Panc1 (cell line): Measurements from ENCODE around the gene INPP5E. TPM values are rescaled to one million over a fixed set of nuclear protein-coding genes. Genes with fewer than 3 reads are reported as not detected.

Experiments
- ATAC-seq: fragments of 200-7000 bp; cut with Tn5 transposase; 2 replicates; pipeline ENCODE4 v1.9.1; 2020; ENCODE audit warnings: mild to moderate bottlenecking, moderate library complexity
- BruUV-seq: library from RNA; stranded (reverse); fragments of 400-500 nt; replicated peaks from 2 replicates; lab custom pipeline; 2021; lab: Mats Ljungman, UMichigan
- CTCF ChIA-PET: fragments of 300-600 bp; sonication (Branson Sonifier 250); formaldehyde crosslinking; loops from one replicate; lab custom pipeline; 2022; ENCODE audit warnings: antibody characterized with exemption; lab: Charles Lee
- POLR2A ChIA-PET: fragments of 300-600 bp; sonication (Branson Sonifier 250); formaldehyde crosslinking; loops from one replicate; lab custom pipeline; 2022; ENCODE audit warnings: antibody characterized with exemption; lab: Charles Lee
- DNase-seq: peaks from one replicate; pipeline ENCODE4 v3.0.0-alpha.2; 2010; ENCODE audit warnings: low read depth, low spot score
- H3K27ac ChIP-seq: 2 replicates; pipeline ENCODE4 v1.5.1; 2011; ENCODE audit warnings: mild to moderate bottlenecking, low read length, inconsistent platforms
- H3K27me3 ChIP-seq: fragments of 200-500 bp; sonication (Bioruptor generic); 2 replicates; pipeline ENCODE4 v1.6.0; 2014; ENCODE audit warnings: low read length, inconsistent platforms; ENCODE audit not compliant: control insufficient read depth, insufficient read depth
- H3K36me3 ChIP-seq: fragments of 200-500 bp; sonication (Bioruptor generic); 2 replicates; pipeline ENCODE4 v1.5.1; 2014; ENCODE audit warnings: inconsistent platforms, mild to moderate bottlenecking, low read length, moderate library complexity; ENCODE audit not compliant: control insufficient read depth, insufficient read depth
- H3K4me1 ChIP-seq: 2 replicates; pipeline ENCODE4 v1.5.1; 2011; ENCODE audit warnings: inconsistent platforms, mild to moderate bottlenecking, low read length, moderate library complexity; ENCODE audit not compliant: control insufficient read depth, insufficient read depth
- H3K4me3 ChIP-seq, 2 experiments: 2 replicates each; pipeline ENCODE4 v1.5.1; 2011 to 2012; ENCODE audit warnings: low read depth in 2 of 2, low read length in 2 of 2, mild to moderate bottlenecking in 2 of 2, inconsistent platforms in 1 of 2, moderate library complexity in 1 of 2
- H3K9me3 ChIP-seq: fragments of 200-500 bp; sonication (Bioruptor generic); 2 replicates; pipeline ENCODE4 v1.5.1; 2014; ENCODE audit warnings: low read depth, mild to moderate bottlenecking, inconsistent platforms, low read length, moderate library complexity; ENCODE audit not compliant: control insufficient read depth, insufficient read depth
- POLR2AphosphoS5 ChIP-seq: IDR thresholded peaks from 2 replicates; pipeline ENCODE4 v1.6.1; 2012; ENCODE audit warnings: mild to moderate bottlenecking, low read depth, low read length, moderate library complexity
- SIN3A ChIP-seq: IDR thresholded peaks from 2 replicates; pipeline ENCODE4 v1.6.1; 2012; ENCODE audit warnings: low read depth, mild to moderate bottlenecking, low read length, moderate library complexity, borderline replicate concordance; ENCODE audit not compliant: insufficient read depth
- TCF7L2 ChIP-seq: IDR thresholded peaks from 2 replicates; pipeline ENCODE4 v1.6.1; 2011; ENCODE audit warnings: mild to moderate bottlenecking, low read depth, low read length, inconsistent platforms
- in situ Hi-C: cut with HindIII; loops from 2 replicates; pipeline ENCODE4 v1.10.0; 2016; ENCODE audit warnings: low sequenced_read_pairs, low pct_unique_long_range_greater_than_20kb
- intact Hi-C: fragments of 100-400 bp; cut with micrococcal nuclease; formaldehyde crosslinking; loops from one replicate; pipeline ENCODE4 v1.10.0; 2022; ENCODE audit not compliant: unreplicated experiment
- total RNA-seq: library from RNA; stranded (reverse); gene quantifications from one replicate; pipeline ENCODE4 v1.2.1, GENCODE V29; 2021; ENCODE audit not compliant: unreplicated experiment
- TF ChIP-seq, protein P1 (sequence below): fragments of 450-650 bp; IDR thresholded peaks from 2 replicates; pipeline ENCODE4 v1.5.1; 2017; ENCODE audit warnings: mild to moderate bottlenecking
- TF ChIP-seq, protein P2 (sequence below), 2 experiments: IDR thresholded peaks; 2 replicates each; pipeline ENCODE4 v1.6.1; 2011 to 2012; ENCODE audit warnings: low read depth in 2 of 2, control low read depth in 1 of 2, low read length in 1 of 2, mild to moderate bottlenecking in 1 of 2, moderate library complexity in 1 of 2; ENCODE audit not compliant: insufficient read depth in 1 of 2

Gene INPP5E
- total RNA-seq, 1 experiment from 2014 or later = 14.1 TPM

DNA sequence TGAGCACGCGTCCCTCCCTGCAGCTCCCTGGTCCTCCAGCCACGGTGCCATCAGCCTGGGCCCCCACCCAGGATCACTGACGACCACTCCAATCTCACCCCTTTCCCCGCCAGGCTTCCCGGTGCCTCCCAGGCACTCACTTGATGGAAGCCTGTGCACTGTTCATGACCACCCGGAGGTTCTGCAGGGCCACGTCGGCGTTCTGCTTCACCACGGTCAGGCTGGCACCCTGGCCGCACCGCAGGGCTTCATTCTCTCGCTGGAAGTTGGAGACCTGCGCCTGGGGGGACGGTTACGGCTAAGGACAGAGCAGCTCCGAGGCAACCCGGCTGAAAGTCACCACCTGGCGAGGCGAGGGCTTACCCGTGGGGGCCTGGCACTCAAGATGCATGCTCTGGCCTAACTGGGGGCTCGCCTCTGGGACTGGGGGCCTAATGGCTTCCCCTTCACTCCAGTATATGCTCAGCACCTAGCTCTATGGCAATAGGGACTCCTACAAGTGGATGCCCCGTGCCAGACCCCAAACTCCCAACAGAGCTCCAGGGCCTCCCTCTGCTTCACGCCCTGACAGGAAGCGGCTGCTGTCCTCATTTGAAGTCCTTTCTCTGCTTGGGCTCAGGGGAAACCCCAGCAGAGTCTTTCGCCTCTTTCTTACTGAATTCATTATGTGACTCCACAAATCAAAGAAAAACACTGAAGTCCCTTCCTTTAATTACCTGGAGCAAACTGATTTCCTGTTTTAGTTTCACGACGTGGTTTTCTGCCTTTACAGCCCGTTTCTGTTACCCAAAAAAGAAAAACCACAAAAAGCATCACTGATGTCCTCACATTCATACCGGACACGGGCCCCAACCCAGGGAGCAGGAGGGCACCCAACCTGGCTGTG, 35.5 kb downstream of the INPP5E start:
- peaks cover 4% of the 10 kb centered on the region; the same call in 1 of the 2 replicates for H3K4me1 ChIP-seq
- no peaks in the 10 kb centered on the region for H3K27me3 ChIP-seq
- no TSS peak for BruUV-seq
- no peaks in the 10 kb centered on the region for H3K9me3 ChIP-seq
- TF ChIP-seq POLR2AphosphoS5 (no peak), TCF7L2 (no peak), SIN3A (no peak)
- TF ChIP-seq, protein P1, sequence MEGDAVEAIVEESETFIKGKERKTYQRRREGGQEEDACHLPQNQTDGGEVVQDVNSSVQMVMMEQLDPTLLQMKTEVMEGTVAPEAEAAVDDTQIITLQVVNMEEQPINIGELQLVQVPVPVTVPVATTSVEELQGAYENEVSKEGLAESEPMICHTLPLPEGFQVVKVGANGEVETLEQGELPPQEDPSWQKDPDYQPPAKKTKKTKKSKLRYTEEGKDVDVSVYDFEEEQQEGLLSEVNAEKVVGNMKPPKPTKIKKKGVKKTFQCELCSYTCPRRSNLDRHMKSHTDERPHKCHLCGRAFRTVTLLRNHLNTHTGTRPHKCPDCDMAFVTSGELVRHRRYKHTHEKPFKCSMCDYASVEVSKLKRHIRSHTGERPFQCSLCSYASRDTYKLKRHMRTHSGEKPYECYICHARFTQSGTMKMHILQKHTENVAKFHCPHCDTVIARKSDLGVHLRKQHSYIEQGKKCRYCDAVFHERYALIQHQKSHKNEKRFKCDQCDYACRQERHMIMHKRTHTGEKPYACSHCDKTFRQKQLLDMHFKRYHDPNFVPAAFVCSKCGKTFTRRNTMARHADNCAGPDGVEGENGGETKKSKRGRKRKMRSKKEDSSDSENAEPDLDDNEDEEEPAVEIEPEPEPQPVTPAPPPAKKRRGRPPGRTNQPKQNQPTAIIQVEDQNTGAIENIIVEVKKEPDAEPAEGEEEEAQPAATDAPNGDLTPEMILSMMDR = no peak
- TF ChIP-seq, protein P2, sequence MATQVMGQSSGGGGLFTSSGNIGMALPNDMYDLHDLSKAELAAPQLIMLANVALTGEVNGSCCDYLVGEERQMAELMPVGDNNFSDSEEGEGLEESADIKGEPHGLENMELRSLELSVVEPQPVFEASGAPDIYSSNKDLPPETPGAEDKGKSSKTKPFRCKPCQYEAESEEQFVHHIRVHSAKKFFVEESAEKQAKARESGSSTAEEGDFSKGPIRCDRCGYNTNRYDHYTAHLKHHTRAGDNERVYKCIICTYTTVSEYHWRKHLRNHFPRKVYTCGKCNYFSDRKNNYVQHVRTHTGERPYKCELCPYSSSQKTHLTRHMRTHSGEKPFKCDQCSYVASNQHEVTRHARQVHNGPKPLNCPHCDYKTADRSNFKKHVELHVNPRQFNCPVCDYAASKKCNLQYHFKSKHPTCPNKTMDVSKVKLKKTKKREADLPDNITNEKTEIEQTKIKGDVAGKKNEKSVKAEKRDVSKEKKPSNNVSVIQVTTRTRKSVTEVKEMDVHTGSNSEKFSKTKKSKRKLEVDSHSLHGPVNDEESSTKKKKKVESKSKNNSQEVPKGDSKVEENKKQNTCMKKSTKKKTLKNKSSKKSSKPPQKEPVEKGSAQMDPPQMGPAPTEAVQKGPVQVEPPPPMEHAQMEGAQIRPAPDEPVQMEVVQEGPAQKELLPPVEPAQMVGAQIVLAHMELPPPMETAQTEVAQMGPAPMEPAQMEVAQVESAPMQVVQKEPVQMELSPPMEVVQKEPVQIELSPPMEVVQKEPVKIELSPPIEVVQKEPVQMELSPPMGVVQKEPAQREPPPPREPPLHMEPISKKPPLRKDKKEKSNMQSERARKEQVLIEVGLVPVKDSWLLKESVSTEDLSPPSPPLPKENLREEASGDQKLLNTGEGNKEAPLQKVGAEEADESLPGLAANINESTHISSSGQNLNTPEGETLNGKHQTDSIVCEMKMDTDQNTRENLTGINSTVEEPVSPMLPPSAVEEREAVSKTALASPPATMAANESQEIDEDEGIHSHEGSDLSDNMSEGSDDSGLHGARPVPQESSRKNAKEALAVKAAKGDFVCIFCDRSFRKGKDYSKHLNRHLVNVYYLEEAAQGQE (IDR thresholded peaks at IDR 0.05; ENCODE audit: insufficient read depth in 1 of 2, low read depth in 2 of 2, low read length in 1 of 2) = no peak
- H3K4me3 ChIP-seq = no peak overlapping the region
- ATAC-seq (no peak), DNase-seq (no peak)
- intact Hi-C loops = no loop called here
- in situ Hi-C loops = no loop called here
- CTCF ChIA-PET = no interaction called here
- H3K27ac ChIP-seq = no peak overlapping the region
- POLR2A ChIA-PET = no interaction called here
- H3K36me3 ChIP-seq = peaks cover 2% of the 10 kb centered on the region

DNA sequence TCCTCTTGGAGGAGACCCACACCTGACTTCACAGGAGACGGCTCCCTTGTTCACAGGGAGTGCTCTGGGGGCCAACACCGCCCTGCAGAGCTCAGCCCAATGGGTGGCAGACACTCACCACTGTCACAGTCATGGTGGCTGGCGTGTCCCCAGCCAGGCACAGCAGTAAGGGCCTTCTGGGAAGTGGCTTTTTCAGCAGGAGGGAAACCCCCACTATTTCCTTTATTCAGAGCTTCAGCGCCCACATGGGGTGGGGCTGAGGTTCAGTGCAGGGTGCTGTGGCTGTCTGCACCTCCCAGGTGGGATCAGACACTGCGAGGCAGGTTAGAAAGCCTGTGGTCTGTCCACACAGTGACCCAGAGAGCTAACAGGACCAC, 36.1 kb downstream of the INPP5E start:
- ChIA-PET POLR2A (no interaction called here), CTCF (no interaction called here)
- intact Hi-C loops = no loop called here
- H3K36me3 ChIP-seq = peaks cover 2% of the 10 kb centered on the region
- BruUV-seq = no TSS peak
- peaks cover 8% of the 10 kb centered on the region; the same call in 1 of the 2 replicates for H3K4me1 ChIP-seq
- H3K27me3 ChIP-seq = no peaks in the 10 kb centered on the region
- ATAC-seq (no peak), DNase-seq (no peak)
- H3K9me3 ChIP-seq = no peaks in the 10 kb centered on the region
- in situ Hi-C loops = no loop called here
- no peak overlapping the region for H3K4me3 ChIP-seq
- no peak overlapping the region for H3K27ac ChIP-seq
- TF ChIP-seq TCF7L2 = no peak
- TF ChIP-seq, protein P1 = no peak
- TF ChIP-seq, protein P2 (IDR thresholded peaks at IDR 0.05; ENCODE audit: insufficient read depth in 1 of 2, low read depth in 2 of 2, low read length in 1 of 2) = no peak
- no peak for TF ChIP-seq POLR2AphosphoS5
- no peak for TF ChIP-seq SIN3A
